Stomach (tissue), 4 donors: ENCODE measurements around the gene IGSF1.

ENCODE experiments used
- CTCF ChIP-seq, 7 experiments: fragments of 450-650 bp in 4 of 7; fragments of 200-600 bp in 3 of 7; sonication (generic) in 3 of 7; IDR thresholded peaks; one replicate each; pipeline ENCODE4 v1.5.1; 2016 to 2019; ENCODE audit warnings: antibody characterized with exemption in 7 of 7, control low read depth in 2 of 7, mild to moderate bottlenecking in 1 of 7
- POLR2A ChIP-seq, 4 donors: fragments of 450-650 bp; IDR thresholded peaks; one replicate each; pipeline ENCODE4 v1.6.1; 2016; ENCODE audit warnings: antibody characterized with exemption in 4 of 4, control low read depth in 2 of 4, mild to moderate bottlenecking in 1 of 4, moderate library complexity in 1 of 4

GRCh38 chrX:131302701-131303100, 13.6 kb upstream of the IGSF1 start:
- no peak for TF ChIP-seq CTCF (IDR thresholded peaks at IDR 0.05)
- TF ChIP-seq POLR2A (IDR thresholded peaks at IDR 0.05), result no peak
